KMS-11 (cell line): ENCODE measurements around the gene CTNNA3.

Source experiments
- H2AFZ ChIP-seq: fragments of 200-600 bp; sonication (generic); 2 replicates; pipeline ENCODE4 v1.6.1; 2016; ENCODE audit warnings: antibody characterized with exemption, mixed run types, low read depth
- H3K27ac ChIP-seq: fragments of 200-600 bp; sonication (generic); 2 replicates; pipeline ENCODE4 v1.6.1; 2016; ENCODE audit warnings: mild to moderate bottlenecking, mixed run types
- H3K27me3 ChIP-seq: fragments of 200-600 bp; sonication (generic); 2 replicates; pipeline ENCODE4 v1.6.1; 2017; ENCODE audit warnings: mild to moderate bottlenecking, low read depth, mixed run types, moderate library complexity; ENCODE audit not compliant: insufficient read depth
- H3K36me3 ChIP-seq: fragments of 200-600 bp; sonication (generic); 2 replicates; pipeline ENCODE4 v1.6.1; 2017; ENCODE audit warnings: mild to moderate bottlenecking, mixed run types; ENCODE audit not compliant: insufficient read depth
- H3K4me1 ChIP-seq: fragments of 200-600 bp; sonication (generic); 2 replicates; pipeline ENCODE4 v1.6.1; 2016; ENCODE audit warnings: mild to moderate bottlenecking, low read depth, mixed run types; ENCODE audit not compliant: poor library complexity, severe bottlenecking
- H3K4me2 ChIP-seq: fragments of 200-600 bp; sonication (generic); 2 replicates; pipeline ENCODE4 v1.7.0; 2016; ENCODE audit warnings: mild to moderate bottlenecking, mixed run types
- H3K4me3 ChIP-seq: fragments of 200-600 bp; sonication (generic); IDR thresholded peaks from 2 replicates; pipeline ENCODE4 v1.6.1; 2017; ENCODE audit warnings: low read depth, low read length, mixed read lengths; ENCODE audit not compliant: insufficient read depth
- H3K79me2 ChIP-seq: fragments of 200-600 bp; sonication (generic); 2 replicates; pipeline ENCODE4 v1.6.1; 2016; ENCODE audit warnings: low read depth, mixed run types; ENCODE audit not compliant: insufficient read depth
- H3K9ac ChIP-seq: fragments of 200-600 bp; sonication (generic); 2 replicates; pipeline ENCODE4 v1.6.1; 2016; ENCODE audit warnings: mild to moderate bottlenecking, mixed run types
- H4K20me1 ChIP-seq: fragments of 200-600 bp; sonication (generic); 2 replicates; pipeline ENCODE4 v1.6.1; 2016; ENCODE audit warnings: mild to moderate bottlenecking, mixed run types; ENCODE audit not compliant: insufficient read depth
- TF ChIP-seq, protein P1 (sequence below): fragments of 200-600 bp; sonication (generic); conservative IDR thresholded peaks from 2 replicates; pipeline ENCODE4 v1.6.1; 2017; ENCODE audit warnings: low read depth, mild to moderate bottlenecking, antibody characterized with exemption, low read length, moderate library complexity, mixed read lengths

The CTNNA3 gene

GRCh38 chr10:67487906-67488619 lies 207.9 kb downstream of the CTNNA3 start:
- TF ChIP-seq, protein P1, sequence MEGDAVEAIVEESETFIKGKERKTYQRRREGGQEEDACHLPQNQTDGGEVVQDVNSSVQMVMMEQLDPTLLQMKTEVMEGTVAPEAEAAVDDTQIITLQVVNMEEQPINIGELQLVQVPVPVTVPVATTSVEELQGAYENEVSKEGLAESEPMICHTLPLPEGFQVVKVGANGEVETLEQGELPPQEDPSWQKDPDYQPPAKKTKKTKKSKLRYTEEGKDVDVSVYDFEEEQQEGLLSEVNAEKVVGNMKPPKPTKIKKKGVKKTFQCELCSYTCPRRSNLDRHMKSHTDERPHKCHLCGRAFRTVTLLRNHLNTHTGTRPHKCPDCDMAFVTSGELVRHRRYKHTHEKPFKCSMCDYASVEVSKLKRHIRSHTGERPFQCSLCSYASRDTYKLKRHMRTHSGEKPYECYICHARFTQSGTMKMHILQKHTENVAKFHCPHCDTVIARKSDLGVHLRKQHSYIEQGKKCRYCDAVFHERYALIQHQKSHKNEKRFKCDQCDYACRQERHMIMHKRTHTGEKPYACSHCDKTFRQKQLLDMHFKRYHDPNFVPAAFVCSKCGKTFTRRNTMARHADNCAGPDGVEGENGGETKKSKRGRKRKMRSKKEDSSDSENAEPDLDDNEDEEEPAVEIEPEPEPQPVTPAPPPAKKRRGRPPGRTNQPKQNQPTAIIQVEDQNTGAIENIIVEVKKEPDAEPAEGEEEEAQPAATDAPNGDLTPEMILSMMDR = no peak
- Histone ChIP-seq H3K79me2 (no peaks in the 10 kb centered on the region), H4K20me1 (no peaks in the 10 kb centered on the region), H3K4me1 (no peaks in the 10 kb centered on the region), H3K27ac (no peak overlapping the region), H3K27me3 (no peaks in the 10 kb centered on the region), H2AFZ (no peak overlapping the region), H3K4me3 (no peak overlapping the region), H3K9ac (no peak overlapping the region), H3K4me2 (no peak overlapping the region), H3K36me3 (no peaks in the 10 kb centered on the region)

- no peak overlapping the region for H3K27ac ChIP-seq
- H3K27me3 ChIP-seq = no peaks in the 10 kb centered on the region
- no peaks in the 10 kb centered on the region for H4K20me1 ChIP-seq
- no peak overlapping the region for H3K4me2 ChIP-seq
- H3K79me2 ChIP-seq = no peaks in the 10 kb centered on the region
- no peak overlapping the region for H3K9ac ChIP-seq
- TF ChIP-seq, protein P1 = no peak
- no peak overlapping the region for H3K4me3 ChIP-seq
- H3K4me1 ChIP-seq = no peaks in the 10 kb centered on the region
- H2AFZ ChIP-seq = no peak overlapping the region
- H3K36me3 ChIP-seq = no peaks in the 10 kb centered on the region
These were observed 208.8 kb downstream of the CTNNA3 start for GRCh38 chr10:67487199-67487598.

DNA sequence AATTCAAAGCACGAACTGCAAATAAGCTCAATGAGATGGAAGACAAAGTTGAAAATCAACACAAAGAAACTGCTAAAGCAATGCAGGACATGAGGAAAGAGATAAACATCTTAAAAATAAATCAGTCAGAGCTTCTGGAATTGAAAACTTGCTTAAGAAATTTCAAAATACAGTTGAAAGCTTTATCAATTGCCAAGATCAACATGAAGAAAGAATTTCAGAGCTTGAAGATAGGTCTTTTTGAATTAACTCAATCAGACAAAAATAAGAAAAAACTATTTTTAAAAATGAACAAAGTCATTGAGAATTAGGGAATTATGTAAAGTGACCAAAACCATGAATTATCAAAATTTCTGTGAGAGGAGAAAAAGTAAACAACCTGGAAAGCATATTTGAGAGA lies 218.1 kb downstream of the CTNNA3 start:
- H3K4me2 ChIP-seq = no peak overlapping the region
- H3K27me3 ChIP-seq = no peaks in the 10 kb centered on the region
- no peaks in the 10 kb centered on the region for H4K20me1 ChIP-seq
- no peaks in the 10 kb centered on the region for H3K79me2 ChIP-seq
- no peak overlapping the region for H3K4me3 ChIP-seq
- TF ChIP-seq, protein P1 = no peak
- no peak overlapping the region for H3K27ac ChIP-seq
- no peak overlapping the region for H2AFZ ChIP-seq
- no peaks in the 10 kb centered on the region for H3K36me3 ChIP-seq
- H3K9ac ChIP-seq = no peak overlapping the region
- H3K4me1 ChIP-seq = peaks cover 10% of the 10 kb centered on the region

- Histone ChIP-seq H3K27ac (no peak overlapping the region), H3K9ac (no peak overlapping the region), H3K4me3 (no peak overlapping the region), H3K4me2 (no peak overlapping the region), H4K20me1 (no peaks in the 10 kb centered on the region), H3K27me3 (no peaks in the 10 kb centered on the region), H3K4me1 (peaks cover 10% of the 10 kb centered on the region), H3K79me2 (no peaks in the 10 kb centered on the region), H3K36me3 (no peaks in the 10 kb centered on the region), H2AFZ (no peak overlapping the region)
- TF ChIP-seq, protein P1 = no peak
These were observed 219.8 kb downstream of the CTNNA3 start for GRCh38 chr10:67476201-67476600.
